Stimulated activated CD8-positive, alpha-beta memory T cell treated with anti-CD3 and anti-CD28 coated beads, Interleukin-7, amount 100 ng/mL, for 1 hour (primary cell): ENCODE results near the gene PIP4K2B.
"Not testable (repeated sequence)": the region's sequence is repeated elsewhere in the genome, so short reads cannot be mapped to it uniquely, and the experiment has no call there.

ENCODE experiments used
- DNase-seq, 2 donors: peaks; one replicate each; pipeline ENCODE4 v3.0.0-alpha.2; 2020; ENCODE audit warnings: low read depth in 2 of 2

The PIP4K2B gene

GRCh38 chr17:38730526-38731379 is 68.6 kb downstream of the PIP4K2B start:
- DNase-seq: no peak

DNA sequence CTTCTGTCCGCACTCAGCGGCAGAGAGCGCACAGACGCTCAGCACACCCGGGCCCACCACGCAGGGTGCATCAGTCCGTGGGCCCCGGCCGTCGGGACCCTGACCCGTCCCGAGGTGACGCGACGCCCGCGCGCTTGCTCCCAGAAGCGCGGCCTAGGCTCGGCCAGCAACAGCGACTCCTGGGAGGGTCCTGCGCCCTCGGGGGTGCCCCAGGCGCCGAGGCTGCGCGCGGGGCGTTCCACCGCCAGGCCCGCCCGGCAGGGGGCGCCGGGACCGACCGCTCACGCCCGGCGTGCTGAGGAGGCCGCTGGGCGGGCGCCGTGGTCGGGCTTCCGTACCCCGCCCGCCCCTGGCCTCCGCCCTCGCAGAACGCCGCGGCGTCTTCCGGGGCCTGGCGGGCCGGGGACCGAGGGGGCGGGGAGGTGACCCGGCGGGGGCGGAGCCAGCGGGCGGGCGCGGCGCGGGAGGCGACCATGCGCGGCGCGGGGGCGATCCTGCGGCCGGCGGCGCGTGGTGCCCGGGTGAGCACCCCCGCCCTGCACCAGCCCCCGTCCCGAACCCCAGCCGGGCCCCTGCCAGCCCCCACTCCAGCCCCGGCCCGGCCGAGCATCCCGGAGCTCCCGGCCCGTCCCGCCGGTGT is 69.3 kb downstream of the PIP4K2B start, which contains the start of gene CISD3:
CISD3 (plus strand) TSS at position 456 of the 640 bp plus-strand sequence; CDS start at position 474, 18 bp downstream.
- DNase-seq: peak; percentile 71

DNA sequence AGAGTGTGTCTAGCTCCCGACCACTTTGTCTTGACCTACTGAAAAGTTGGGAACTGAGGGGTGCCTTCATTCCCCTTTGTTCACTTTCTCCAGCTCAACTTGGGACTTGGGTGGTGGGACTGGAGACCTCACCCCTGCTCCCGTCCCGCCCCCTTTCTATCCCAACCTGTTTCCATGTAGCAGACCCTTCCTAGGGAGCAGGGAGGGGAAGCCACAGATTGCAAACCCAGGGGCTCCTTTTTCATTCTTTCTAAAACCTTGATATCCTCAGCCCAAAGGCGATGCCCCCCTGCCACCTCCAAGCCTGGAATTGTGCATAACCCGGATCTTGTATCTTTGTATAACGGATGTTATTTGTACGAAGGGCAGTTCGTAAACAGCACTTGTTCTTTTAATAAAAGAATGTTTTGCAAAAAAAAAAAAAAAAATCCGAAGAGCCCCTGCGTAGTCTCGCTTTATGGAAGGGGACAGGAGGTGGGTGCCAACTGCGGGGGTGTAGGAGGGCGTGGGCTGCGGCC is 69.9 kb downstream of the PIP4K2B start:
- no peak for DNase-seq

DNA sequence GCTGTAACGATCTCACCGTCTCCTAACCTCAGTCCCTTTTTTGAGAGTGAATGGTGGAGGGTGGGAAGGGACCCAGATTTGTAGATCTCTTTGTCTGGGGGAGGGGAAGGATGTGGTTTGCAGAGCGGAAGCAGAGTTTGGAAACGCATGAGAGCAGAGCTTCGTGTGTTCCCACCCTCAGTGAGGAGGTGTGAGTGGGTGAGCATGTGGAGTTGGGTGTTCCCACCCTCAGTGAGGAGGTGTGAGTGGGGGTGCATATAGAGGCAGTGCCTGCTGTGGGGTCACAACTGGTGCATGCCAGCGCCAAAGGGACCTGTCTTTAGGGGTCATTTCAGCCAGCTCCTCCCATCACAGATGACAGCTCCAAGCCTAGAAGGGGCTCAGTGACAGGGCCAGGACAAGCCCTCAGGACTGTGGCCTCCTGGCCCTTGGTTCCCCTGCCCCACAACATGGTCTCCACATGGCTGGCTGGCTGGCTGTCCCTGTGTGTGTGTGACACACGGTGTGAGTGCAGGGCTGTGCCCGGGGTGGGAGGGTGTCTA is 71.0 kb downstream of the PIP4K2B start:
- DNase-seq: peak; percentile 41 to 48

DNA sequence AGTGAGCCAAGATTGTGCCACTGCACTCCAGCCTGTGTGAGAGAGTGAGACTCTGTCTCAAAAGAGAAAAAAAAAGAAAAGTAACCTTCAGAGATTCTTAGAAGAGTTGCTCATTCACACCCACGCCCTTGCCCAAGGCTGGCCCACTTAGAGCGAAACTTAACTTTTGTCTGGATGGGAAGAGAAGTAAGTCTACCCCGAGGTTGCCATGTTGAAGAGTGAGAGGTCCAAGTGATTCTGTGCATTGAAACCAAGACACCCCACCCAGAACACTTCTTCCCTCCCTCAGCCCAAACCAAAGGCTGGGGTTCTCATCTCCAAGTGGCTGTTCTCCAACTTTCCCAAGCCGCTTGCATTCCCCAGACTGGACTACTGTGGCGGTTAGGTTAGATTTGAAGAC is 71.6 kb downstream of the PIP4K2B start:
- DNase-seq: peak in 1 of 2 donors; percentile 40

GRCh38 chr17:38726145-38726544 is 73.2 kb downstream of the PIP4K2B start:
- DNase-seq: not testable (repeated sequence)

DNA sequence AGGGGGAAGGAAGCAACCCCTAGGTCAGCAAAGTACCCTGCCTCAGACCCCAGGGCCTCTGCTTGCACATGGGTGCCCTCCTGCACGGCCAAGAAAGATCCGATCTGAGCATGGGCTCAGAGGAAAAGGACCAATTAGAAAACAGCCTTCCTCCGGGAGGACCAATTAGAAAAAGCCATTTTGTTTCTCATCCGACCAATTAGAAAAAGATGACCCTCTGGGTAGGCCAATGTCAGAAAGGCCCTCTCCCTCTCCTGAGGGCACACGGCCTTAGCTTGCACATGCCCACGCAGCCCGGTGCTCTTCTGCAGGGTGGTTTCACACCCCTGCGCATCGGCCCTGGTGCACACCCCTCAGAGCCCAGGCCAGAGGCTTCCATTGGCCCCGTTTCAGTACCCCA is 74.3 kb downstream of the PIP4K2B start:
- no peak for DNase-seq

GRCh38 chr17:38724337-38724988 is 74.9 kb downstream of the PIP4K2B start:
- DNase-seq: no peak

- no peak for DNase-seq
Measured at GRCh38 chr17:38721802-38722201, 77.6 kb downstream of the PIP4K2B start.

GRCh38 chr17:38720941-38721340 is 78.4 kb downstream of the PIP4K2B start:
- DNase-seq: no peak

- DNase-seq: no peak
Measured at GRCh38 chr17:38719943-38720641, 79.3 kb downstream of the PIP4K2B start.

- DNase-seq: no peak
Measured at GRCh38 chr17:38719289-38719942, 79.9 kb downstream of the PIP4K2B start.

GRCh38 chr17:38717139-38717745 is 82.1 kb downstream of the PIP4K2B start:
- DNase-seq: no peak

GRCh38 chr17:38716368-38717005 is 82.9 kb downstream of the PIP4K2B start:
- DNase-seq: no peak
